HepG2 (cell line): ENCODE measurements around the gene DOCK1. TPM values are rescaled to one million over a fixed set of nuclear protein-coding genes. Genes with fewer than 3 reads are reported as not detected.

ENCODE experiments used
- ATAC-seq: fragments of 200-7000 bp; cut with Tn5 transposase; 3 replicates; pipeline ENCODE4 v1.9.1; 2020; ENCODE audit warnings: mild to moderate bottlenecking, moderate library complexity
- BruUV-seq: library from RNA; stranded (reverse); fragments of 400-500 nt; replicated peaks from 2 replicates; lab custom pipeline; 2021; lab: Mats Ljungman, UMichigan
- CTCF ChIA-PET: fragments of 300-600 bp; formaldehyde crosslinking; extraction: SDS; loops from one replicate; lab custom pipeline; 2021; ENCODE audit warnings: low total read pairs, inconsistent platforms, low intra/inter-chr PET ratio; lab: Yijun Ruan, JAX
- POLR2A ChIA-PET: fragments of 350-600 bp; sonication (Branson Sonifier 250); formaldehyde crosslinking; loops from one replicate; lab custom pipeline; 2020; ENCODE audit warnings: antibody characterized with exemption, inconsistent platforms; lab: Yijun Ruan, JAX
- DNase-seq: peaks from one replicate; pipeline ENCODE4 v3.0.0-alpha.2; 2015; ENCODE audit warnings: low spot score
- FAIRE-seq: peaks from 3 replicates; lab custom pipeline; 2011; peaks lifted over from hg19 to GRCh38; lab: Jason Lieb, UNC
- H2AFZ ChIP-seq: one replicate; pipeline ENCODE4 v1.6.1; 2011; ENCODE audit warnings: low read length, inconsistent platforms
- H3K27ac ChIP-seq: fragments of 300-600 bp; 3 replicates; pipeline ENCODE4 v1.8.0; 2011; ENCODE audit warnings: mixed run types, mild to moderate bottlenecking, mixed read lengths, low read length, inconsistent platforms; ENCODE audit not compliant: insufficient read depth; ENCODE audit errors: extremely low read length
- H3K27me3 ChIP-seq, 2 experiments: fragments of 200-600 bp in 1 of 2; 2 replicates in 1 of 2; 3 replicates in 1 of 2; pipeline versions ENCODE4 v1.6.0 to v1.8.0; 2011; ENCODE audit warnings: low read length in 2 of 2, mild to moderate bottlenecking in 2 of 2, moderate library complexity in 2 of 2, inconsistent platforms in 1 of 2; ENCODE audit not compliant: insufficient read depth in 2 of 2, control insufficient read depth in 1 of 2
- H3K36me3 ChIP-seq, 2 experiments: fragments of 200-600 bp in 1 of 2; replicated peaks in 1 of 2; 2 replicates in 1 of 2; 3 replicates in 1 of 2; pipeline versions ENCODE4 v1.5.1 to v1.8.0; 2011; ENCODE audit warnings: low read length in 2 of 2, inconsistent platforms in 1 of 2; ENCODE audit not compliant: insufficient read depth in 2 of 2, control insufficient read depth in 1 of 2
- H3K4me1 ChIP-seq: 2 replicates; pipeline ENCODE4 v1.5.1; 2012; ENCODE audit warnings: low read length, inconsistent platforms; ENCODE audit not compliant: insufficient read depth
- H3K4me2 ChIP-seq: 2 replicates; pipeline ENCODE4 v1.6.0; 2011; ENCODE audit warnings: low read depth, low read length, inconsistent platforms
- H3K4me3 ChIP-seq, 3 experiments: fragments of 200-600 bp in 1 of 3; sonication (generic), shearing (Covaris generic) in 1 of 3; replicated peaks in 1 of 3; 2 replicates each; pipeline ENCODE4 v1.5.1; 2011 to 2016; ENCODE audit warnings: low read length in 3 of 3, inconsistent platforms in 2 of 3, low read depth in 2 of 3, mild to moderate bottlenecking in 2 of 3, control low read depth in 1 of 3, mixed read lengths in 1 of 3; ENCODE audit not compliant: insufficient read depth in 1 of 3
- H3K79me2 ChIP-seq: one replicate; pipeline ENCODE4 v1.6.1; 2011; ENCODE audit warnings: low read length, inconsistent platforms; ENCODE audit not compliant: insufficient read depth
- H3K9ac ChIP-seq: 2 replicates; pipeline ENCODE4 v1.6.0; 2011; ENCODE audit warnings: mild to moderate bottlenecking, low read depth, low read length, inconsistent platforms; ENCODE audit not compliant: insufficient read depth
- H3K9me3 ChIP-seq: 2 replicates; pipeline ENCODE4 v1.5.1; 2012; ENCODE audit warnings: mild to moderate bottlenecking, low read length
- H4K20me1 ChIP-seq: 2 replicates; pipeline ENCODE4 v1.6.0; 2011; ENCODE audit warnings: inconsistent platforms, mild to moderate bottlenecking, low read length, moderate library complexity; ENCODE audit not compliant: insufficient read depth
- EHMT2 ChIP-seq: fragments of 200-600 bp; sonication (generic); IDR thresholded peaks from 2 replicates; pipeline ENCODE4 v1.7.0; 2017; ENCODE audit warnings: antibody characterized with exemption, low read depth, low read length, borderline replicate concordance
- ELF3 ChIP-seq: IDR thresholded peaks from 2 replicates; pipeline ENCODE4 v1.6.1; 2016; ENCODE audit warnings: missing genetic modification reagents, missing compliant biosample characterization
- KMT2B ChIP-seq: IDR thresholded peaks from 2 replicates; pipeline ENCODE4 v1.6.1; 2016; ENCODE audit warnings: missing genetic modification reagents, missing compliant biosample characterization
- MIER2 ChIP-seq: IDR thresholded peaks from 2 replicates; pipeline ENCODE4 v1.6.1; 2016; ENCODE audit warnings: missing biosample characterization, missing genetic modification reagents
- RARA ChIP-seq: IDR thresholded peaks from 2 replicates; pipeline ENCODE4 v1.6.1; 2016; ENCODE audit warnings: missing genetic modification reagents, missing compliant biosample characterization
- SALL1 ChIP-seq: sonication (generic); formaldehyde crosslinking; IDR thresholded peaks from 2 replicates; pipeline ENCODE4 v1.8.0; 2022; ENCODE audit warnings: mild to moderate bottlenecking, missing genetic modification reagents
- SOX13 ChIP-seq, 3 experiments: fragments of 450-650 bp in 1 of 3; sonication (generic) in 1 of 3; formaldehyde crosslinking in 1 of 3; IDR thresholded peaks in 2 of 3; conservative IDR thresholded peaks in 1 of 3; 2 replicates each; pipeline versions ENCODE4 v1.5.0 to v1.6.1; 2016 to 2020; ENCODE audit warnings: antibody characterized with exemption in 1 of 3, mild to moderate bottlenecking in 1 of 3, missing compliant biosample characterization in 1 of 3, missing genetic modification reagents in 1 of 3, moderate library complexity in 1 of 3
- WIZ ChIP-seq: sonication (generic); formaldehyde crosslinking; IDR thresholded peaks from 2 replicates; pipeline ENCODE4 v1.5.1; 2020; ENCODE audit warnings: mild to moderate bottlenecking, missing genetic modification reagents
- ZFP90 ChIP-seq: sonication (generic); formaldehyde crosslinking; IDR thresholded peaks from 2 replicates; pipeline ENCODE4 v1.8.0; 2022; ENCODE audit warnings: missing genetic modification reagents, mild to moderate bottlenecking, inconsistent platforms, borderline replicate concordance
- ZNF331 ChIP-seq: sonication (generic); formaldehyde crosslinking; IDR thresholded peaks from 2 replicates; pipeline ENCODE4 v1.4.0; 2020; ENCODE audit warnings: missing genetic modification reagents
- ZNF557 ChIP-seq: sonication (generic); formaldehyde crosslinking; IDR thresholded peaks from 2 replicates; pipeline ENCODE4 v1.4.0; 2020; ENCODE audit warnings: missing genetic modification reagents
- ZNF792 ChIP-seq: IDR thresholded peaks from 2 replicates; pipeline ENCODE4 v1.6.1; 2016
- ZSCAN12 ChIP-seq: sonication (generic); formaldehyde crosslinking; IDR thresholded peaks from 2 replicates; pipeline ENCODE4 v1.9.0; 2021; ENCODE audit warnings: mild to moderate bottlenecking, missing genetic modification reagents
- ZSCAN9 ChIP-seq: IDR thresholded peaks from 2 replicates; pipeline ENCODE4 v1.6.1; 2016; ENCODE audit warnings: borderline replicate concordance
- WGBS: methylation state at CpG from one replicate; pipeline ENCODE4 v1.1.6; 2017; ENCODE audit warnings: low lambda C conversion rate; 5-methylcytosine and 5-hydroxymethylcytosine counted together
- in situ Hi-C: cut with HindIII; loops from 2 replicates; pipeline ENCODE4 v1.10.0; 2017; ENCODE audit warnings: low pct_unique_long_range_greater_than_20kb; ENCODE audit not compliant: extremely low pct_ligation_motif_present
- intact Hi-C: fragments of 100-400 bp; cut with micrococcal nuclease; formaldehyde crosslinking; loops from one replicate; pipeline ENCODE4 v1.10.0; 2022; ENCODE audit not compliant: unreplicated experiment
- polyA plus RNA-seq, 8 experiments: library from polyadenylated mRNA; depleted of rRNA in 3 of 8; stranded (reverse) in 7 of 8; unstranded in 1 of 8; fragments of >200 nt; fragmentation: Illumina TruSeq in 4 of 8; extraction: Trizol in 4 of 8; gene quantifications; 2 replicates each; pipeline versions ENCODE4 v1.2.1 to v1.2.3, GENCODE V29; 2011 to 2016; ENCODE audit warnings: low read depth in 4 of 8, missing spikeins in 1 of 8, mixed read lengths in 1 of 8; ENCODE audit not compliant: insufficient read depth in 1 of 8
- total RNA-seq, 5 experiments: library from RNA; depleted of rRNA; stranded (reverse); fragments of >200 nt; fragmentation: Illumina TruSeq; extraction: Trizol; gene quantifications; 2 replicates each; pipeline ENCODE4 v1.2.3, GENCODE V29; 2016; ENCODE audit warnings: low read depth in 1 of 5
- TF ChIP-seq, protein P1 (sequence below): sonication (generic); formaldehyde crosslinking; IDR thresholded peaks from 2 replicates; pipeline ENCODE4 v1.4.0; 2020; ENCODE audit warnings: low read depth, missing genetic modification reagents
- TF ChIP-seq, protein P2 (sequence below): IDR thresholded peaks from 2 replicates; pipeline ENCODE4 v1.6.1; 2016; ENCODE audit warnings: missing biosample characterization, missing genetic modification reagents, low read depth

DOCK1 gene
- total and polyA plus RNA-seq, 2 of the 13 experiments (the other 11 are each of a cell fraction or from before 2014, with no cell fraction given) = 8.3 to 25.5 TPM

DNA sequence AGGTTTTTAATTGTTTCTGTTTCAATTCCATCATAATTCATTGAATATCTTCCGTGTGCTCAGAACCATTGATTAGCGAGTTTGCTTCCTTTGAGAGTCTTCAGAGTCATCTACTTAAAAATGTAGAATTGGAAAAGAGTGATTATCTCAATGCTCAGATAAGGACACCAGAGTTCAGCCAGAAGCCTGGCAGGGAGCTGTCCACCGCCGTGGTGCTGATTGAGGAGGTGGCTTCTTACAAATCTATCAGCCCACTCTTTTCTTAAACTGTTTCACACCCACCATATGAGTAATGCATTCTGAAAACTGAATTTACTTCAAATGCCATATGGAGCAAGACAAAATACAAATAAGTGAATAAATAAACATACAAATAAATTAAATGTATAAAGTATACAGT is 211.9 kb downstream of the DOCK1 start:
- intact Hi-C loops = no loop called here
- in situ Hi-C loops = no loop called here
- FAIRE-seq (no peak), ATAC-seq (no peak), DNase-seq (peak; percentile 12)
- 90% methylated on average over 4 of the region's 4 CpGs for WGBS
- no peaks in the 10 kb centered on the region for H3K27me3 ChIP-seq
- no peak overlapping the region for H3K27ac ChIP-seq
- H4K20me1 ChIP-seq = peaks cover 8% of the 10 kb centered on the region; the same call in 1 of the 2 replicates
- no TSS peak for BruUV-seq
- no peaks in the 10 kb centered on the region for H3K79me2 ChIP-seq
- POLR2A ChIA-PET = no interaction called here
- CTCF ChIA-PET = no interaction called here
- no peak overlapping the region for H3K4me2 ChIP-seq
- no peaks in the 10 kb centered on the region for H3K4me1 ChIP-seq
- no peak overlapping the region for H2AFZ ChIP-seq
- no peaks in the 10 kb centered on the region for H3K9me3 ChIP-seq
- H3K9ac ChIP-seq = no peak overlapping the region
- peaks cover 2 to 15% of the 10 kb centered on the region in 2 experiments; a peak in 3 of 5 replicates for H3K36me3 ChIP-seq
- no peak overlapping the region for H3K4me3 ChIP-seq
- TF ChIP-seq ZSCAN9 (CRISPR knock-in tag) (peak; percentile 59; the same call in 1 of the 2 replicates), EHMT2 (peak; percentile 86; the same call in 1 of the 2 replicates), ZNF557 (CRISPR knock-in tag) (0 out of 2 replicates have a peak, but pooled peaks have one; percentile 54), ELF3 (CRISPR knock-in tag) (0 out of 2 replicates have a peak, but pooled peaks have one; percentile 21), ZSCAN12 (0 out of 2 replicates have a peak, but pooled peaks have one; percentile 50), ZNF792 (CRISPR knock-in tag) (peak; percentile 58; the same call in 1 of the 2 replicates), SOX13 (IDR thresholded peaks at IDR 0.05) (no peak), SOX13 (CRISPR knock-in tag; conservative IDR thresholded peaks at IDR 0.05 in 1 of 2, IDR thresholded peaks at IDR 0.05 in 1 of 2) (peak in 1 of 2 experiments; percentile 14; a peak in 1 of 4 replicates), WIZ (CRISPR knock-in tag) (0 out of 2 replicates have a peak, but pooled peaks have one; percentile 25), ZNF331 (CRISPR knock-in tag) (0 out of 2 replicates have a peak, but pooled peaks have one; percentile 33), KMT2B (CRISPR knock-in tag) (no peak), SALL1 (CRISPR knock-in tag) (peak; percentile 36; the same call in 1 of the 2 replicates), MIER2 (CRISPR knock-in tag) (peak; percentile 96), ZFP90 (no peak), RARA (CRISPR knock-in tag) (peak; percentile 27; the same call in 1 of the 2 replicates)
- TF ChIP-seq, protein P1, sequence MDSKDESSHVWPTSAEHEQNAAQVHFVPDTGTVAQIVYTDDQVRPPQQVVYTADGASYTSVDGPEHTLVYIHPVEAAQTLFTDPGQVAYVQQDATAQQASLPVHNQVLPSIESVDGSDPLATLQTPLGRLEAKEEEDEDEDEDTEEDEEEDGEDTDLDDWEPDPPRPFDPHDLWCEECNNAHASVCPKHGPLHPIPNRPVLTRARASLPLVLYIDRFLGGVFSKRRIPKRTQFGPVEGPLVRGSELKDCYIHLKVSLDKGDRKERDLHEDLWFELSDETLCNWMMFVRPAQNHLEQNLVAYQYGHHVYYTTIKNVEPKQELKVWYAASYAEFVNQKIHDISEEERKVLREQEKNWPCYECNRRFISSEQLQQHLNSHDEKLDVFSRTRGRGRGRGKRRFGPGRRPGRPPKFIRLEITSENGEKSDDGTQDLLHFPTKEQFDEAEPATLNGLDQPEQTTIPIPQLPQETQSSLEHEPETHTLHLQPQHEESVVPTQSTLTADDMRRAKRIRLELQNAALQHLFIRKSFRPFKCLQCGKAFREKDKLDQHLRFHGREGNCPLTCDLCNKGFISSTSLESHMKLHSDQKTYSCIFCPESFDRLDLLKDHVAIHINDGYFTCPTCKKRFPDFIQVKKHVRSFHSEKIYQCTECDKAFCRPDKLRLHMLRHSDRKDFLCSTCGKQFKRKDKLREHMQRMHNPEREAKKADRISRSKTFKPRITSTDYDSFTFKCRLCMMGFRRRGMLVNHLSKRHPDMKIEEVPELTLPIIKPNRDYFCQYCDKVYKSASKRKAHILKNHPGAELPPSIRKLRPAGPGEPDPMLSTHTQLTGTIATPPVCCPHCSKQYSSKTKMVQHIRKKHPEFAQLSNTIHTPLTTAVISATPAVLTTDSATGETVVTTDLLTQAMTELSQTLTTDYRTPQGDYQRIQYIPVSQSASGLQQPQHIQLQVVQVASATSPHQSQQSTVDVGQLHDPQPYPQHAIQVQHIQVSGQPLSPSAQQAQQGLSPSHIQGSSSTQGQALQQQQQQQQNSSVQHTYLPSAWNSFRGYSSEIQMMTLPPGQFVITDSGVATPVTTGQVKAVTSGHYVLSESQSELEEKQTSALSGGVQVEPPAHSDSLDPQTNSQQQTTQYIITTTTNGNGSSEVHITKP (CRISPR knock-in tag) = no peak
- TF ChIP-seq, protein P2, sequence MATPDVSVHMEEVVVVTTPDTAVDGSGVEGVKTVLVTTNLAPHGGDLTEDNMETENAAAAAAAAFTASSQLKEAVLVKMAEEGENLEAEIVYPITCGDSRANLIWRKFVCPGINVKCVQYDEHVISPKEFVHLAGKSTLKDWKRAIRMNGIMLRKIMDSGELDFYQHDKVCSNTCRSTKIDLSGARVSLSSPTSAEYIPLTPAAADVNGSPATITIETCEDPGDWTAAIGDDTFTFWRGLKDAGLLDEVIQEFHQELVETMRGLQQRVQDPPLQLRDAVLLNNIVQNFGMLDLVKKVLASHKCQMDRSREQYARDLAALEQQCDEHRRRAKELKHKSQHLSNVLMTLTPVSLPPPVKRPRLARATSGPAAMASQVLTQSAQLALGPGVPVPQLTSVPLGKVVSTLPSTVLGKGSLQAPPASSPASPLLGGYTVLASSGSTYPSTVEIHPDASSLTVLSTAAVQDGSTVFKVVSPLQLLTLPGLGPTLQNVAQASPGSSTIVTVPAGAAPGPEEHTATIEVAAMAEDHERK = no peak
